DMS79 treated with DMSO at 0.1 percent for 48 hours (cell line): ENCODE measurements around the gene SPHKAP.
"Not testable (repeated sequence)": the region's sequence is repeated elsewhere in the genome, so short reads cannot be mapped to it uniquely, and the experiment has no call there.

Source experiments
- DNase-seq: peaks from one replicate; lab custom pipeline; 2025; lab: John Stamatoyannopoulos, UW

SPHKAP gene

DNA sequence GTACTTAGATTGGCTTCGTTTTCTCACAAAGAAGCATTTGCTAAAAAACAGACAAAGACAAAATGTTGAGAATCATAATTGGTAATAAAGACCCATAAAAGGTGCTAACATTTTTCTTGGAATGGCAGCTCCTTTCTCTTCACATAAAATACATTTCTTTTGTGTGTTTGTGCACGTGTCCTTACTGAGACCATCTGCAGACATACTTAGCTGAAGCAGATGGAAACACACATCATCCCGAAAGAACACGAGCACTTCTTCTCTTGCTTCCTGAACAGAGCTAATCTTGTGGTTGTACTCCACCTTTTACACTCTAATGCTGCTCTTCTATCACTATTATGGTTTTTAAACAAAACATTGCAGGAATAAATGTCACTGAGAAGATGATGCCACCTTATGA, 142.5 kb downstream of the SPHKAP start:
- no peak for DNase-seq

DNA sequence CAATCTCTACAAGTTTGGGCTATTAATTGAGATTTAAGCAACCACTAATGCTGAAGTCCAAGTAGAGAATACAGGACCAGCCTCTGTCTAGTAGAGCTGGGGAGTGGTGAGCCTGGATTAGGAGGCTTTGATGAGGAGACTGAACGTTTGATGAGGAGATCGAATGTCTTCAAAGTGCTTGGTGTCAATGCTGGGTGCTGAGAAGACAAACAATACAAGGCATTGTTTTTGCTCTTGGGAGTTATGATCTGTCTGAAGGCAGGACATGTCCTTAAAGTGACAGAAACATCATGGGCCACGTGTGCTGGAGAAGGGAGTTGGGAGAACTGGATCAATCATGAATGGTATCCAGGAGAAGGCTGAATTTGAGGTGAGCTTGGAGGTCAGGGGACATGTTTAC, 143.6 kb downstream of the SPHKAP start:
- DNase-seq, result no peak

DNA sequence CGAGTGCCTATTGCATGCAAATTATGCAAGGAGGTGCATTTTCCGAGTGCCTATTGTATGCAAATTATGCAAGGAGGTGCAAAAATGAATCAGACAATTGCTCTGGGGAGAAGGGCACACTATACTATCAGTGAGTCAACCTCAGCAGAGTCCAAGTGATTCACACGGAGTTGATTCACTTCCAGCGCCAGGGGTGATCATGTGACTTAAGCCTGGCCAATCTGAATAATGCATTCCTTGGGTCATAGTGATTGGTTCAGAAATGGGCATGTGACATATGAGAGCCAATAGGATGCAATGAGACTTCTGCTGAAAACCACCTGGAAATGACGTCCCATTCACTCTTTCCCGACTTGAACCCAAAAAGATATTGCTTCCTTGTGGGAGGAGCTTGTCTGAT, 157.9 kb downstream of the SPHKAP start:
- DNase-seq, result no peak

DNA sequence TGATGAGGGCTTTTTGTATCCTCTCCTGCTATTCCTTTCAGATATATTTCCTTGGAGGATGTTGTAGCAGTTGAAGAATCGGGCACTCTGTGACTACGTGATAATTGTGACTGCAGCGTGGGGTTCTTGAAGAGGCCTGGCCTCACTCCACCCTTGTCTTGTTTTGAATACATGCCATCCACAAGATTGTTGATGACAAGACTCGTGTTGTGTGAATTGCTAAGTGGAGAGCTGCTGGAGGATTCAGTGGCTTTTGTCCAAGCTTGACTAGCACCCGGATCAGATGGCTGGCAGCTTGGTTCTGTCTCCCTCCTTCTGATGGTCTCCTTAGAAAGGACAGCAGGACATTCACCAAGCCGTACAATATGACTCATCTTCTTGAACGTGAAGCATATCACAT, 163.2 kb downstream of the SPHKAP start:
- no peak for DNase-seq

DNA sequence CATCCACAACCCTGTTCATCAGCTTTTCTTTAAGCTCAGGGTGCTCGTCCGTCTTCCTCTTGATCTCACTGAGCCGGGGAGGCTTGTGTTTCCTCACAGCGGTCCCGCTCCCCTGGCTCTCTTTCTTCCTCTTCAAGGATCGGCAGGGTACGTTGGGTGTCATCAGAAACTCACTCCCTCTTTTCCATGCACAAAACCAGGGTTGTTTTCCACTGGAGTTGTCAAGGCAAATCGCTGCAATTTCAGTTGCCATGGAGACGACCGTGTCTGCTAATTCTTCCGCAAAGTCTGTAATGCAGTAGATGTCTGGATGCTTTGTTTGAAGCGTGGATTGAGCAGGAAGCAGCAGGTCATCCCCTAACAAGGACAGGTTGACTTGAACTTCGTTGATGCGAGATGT, 163.7 kb downstream of the SPHKAP start:
- DNase-seq, result no peak

DNA sequence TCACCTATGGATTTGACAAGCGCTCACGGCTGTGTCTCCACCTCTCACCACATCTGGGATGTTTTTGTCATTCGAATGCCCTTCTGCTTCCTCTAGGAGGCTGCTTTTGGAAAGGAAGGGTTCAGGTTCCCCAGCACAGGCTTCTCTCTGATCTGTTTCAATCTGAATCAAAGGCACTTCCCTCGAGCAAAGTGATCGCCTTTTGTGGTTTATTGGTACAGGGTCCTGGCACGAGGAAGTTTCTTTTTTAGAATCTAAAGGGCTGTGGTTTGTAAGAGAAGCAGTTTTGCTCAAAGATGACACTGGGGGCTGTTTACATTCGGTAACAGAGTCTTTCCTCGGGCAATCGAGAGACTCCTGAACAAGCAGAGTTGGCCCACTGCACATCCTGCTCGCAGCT, 165.1 kb downstream of the SPHKAP start:
- no peak for DNase-seq

DNA sequence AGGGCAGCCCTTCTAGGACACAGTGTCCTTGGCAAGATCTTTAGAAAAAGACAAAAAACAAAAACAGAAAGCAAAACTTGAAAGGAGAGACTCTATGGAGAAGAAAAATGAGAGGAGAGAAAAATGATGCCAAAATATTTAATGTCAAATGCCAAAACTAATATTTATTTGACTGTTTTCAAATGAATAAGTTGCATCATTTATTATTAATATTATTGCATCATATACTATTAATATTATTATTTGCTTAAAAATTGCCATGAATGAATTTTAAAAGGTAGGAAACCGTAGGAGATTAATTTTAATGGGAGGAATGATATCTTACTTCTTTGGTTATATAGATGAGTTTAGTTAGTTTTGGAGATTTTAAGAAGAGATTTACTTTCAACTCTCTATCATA, 165.7 kb downstream of the SPHKAP start:
- no peak for DNase-seq

DNA sequence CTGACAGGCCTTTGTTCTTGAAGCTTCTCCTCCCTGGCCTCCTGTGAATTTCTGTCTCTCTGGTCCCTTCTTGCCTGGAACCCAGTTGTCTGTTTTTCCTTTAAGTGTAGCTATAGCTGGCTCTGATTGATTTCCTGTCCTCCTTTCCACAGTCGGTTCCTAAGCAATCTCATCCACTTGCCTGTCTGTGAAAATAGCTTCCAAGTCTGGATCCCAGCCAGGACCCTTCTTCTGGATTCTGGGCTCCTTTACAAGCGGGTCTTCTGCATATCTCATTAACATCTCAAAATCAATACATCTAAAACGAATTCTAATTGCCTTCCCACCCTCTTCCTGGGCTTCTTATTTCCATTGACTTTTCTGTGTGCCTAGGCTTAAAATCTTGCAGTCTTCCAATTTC, 185.1 kb downstream of the SPHKAP start:
- no peak for DNase-seq

DNA sequence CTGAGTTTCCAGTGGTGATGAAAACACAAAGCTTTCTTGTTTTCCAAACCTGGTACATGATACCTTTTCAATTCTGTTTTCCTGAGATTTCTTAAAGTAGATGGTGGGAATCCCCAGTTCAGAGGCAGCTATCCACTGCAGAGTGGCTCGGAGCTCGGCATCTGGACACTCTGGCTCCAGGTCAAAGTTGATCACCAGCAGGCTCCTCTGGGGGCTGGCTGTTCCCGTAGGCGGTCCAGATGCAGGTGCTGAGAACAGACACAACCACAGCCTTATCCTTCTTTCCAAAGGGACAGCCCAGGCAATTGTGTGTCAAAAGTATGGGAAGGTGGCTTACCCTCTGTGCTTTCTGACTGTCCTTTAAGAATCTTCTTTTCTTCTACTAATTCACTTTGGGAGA, 190.6 kb downstream of the SPHKAP start:
- DNase-seq, result no peak

DNA sequence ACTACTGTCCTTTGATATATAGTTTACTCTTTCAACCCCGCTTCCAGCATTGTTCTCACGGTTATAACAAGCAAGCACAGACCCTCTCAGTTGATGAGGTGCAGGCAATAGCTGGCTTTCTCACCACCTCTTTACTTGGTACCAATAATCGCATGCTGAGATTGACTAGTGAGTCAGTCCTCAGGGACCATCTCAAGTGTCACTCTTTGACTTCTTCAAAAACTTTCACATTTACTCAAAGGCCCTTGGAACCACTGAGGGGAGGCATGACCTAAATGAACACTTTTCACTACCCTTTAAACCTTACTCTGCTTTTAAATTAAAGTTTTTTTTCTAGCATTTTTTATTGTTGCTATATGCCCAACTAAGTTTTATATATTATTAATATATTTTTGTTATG, 208.2 kb downstream of the SPHKAP start:
- peak; percentile 27 for DNase-seq

DNA sequence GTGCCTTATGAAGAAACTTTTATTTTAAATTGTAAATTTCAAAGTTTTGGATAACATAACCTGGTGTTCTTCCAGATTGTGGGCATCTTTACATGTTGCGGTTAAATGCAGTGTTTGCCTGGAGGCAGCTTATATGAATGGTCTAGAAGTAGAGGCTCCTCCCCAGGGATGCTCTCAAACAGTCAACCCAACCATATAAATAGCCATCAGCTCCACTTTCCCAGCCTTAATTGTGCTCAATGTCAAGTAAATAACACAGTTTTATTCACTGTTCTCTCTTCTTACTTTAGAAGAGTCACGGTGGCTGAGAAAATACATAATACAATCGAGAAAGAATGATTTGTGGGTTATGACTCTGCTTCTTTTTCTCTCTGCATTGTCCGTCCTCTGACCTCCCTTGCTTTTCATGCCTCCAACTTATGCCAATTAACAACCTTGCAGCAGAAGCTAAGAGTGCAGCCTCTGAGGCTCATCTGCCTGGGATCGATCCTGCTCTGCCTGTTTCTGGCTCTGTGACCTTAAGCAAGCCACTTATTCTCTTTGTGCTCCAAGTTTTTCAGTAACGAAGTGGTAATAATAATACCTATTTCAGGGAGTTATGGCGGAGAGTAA, 209.8 kb downstream of the SPHKAP start:
- DNase-seq, result peak; percentile 91

DNA sequence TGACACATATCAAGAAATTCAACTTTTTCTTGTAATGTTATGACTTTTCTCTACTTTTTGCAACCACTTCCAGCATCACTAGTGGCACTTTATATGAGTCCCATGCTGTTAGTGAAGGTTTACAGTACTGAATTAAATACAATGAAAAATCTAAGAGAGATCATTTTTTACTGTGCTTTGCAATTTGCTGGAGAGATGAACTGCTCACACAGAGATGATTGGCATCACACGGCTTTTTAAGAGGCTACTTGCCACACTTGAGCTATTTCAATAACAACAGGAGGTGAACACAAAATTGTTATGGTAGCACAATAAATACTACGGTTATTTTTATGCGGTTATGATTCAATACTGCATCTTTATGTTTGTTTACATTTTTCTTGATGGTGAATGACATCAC, 221.2 kb downstream of the SPHKAP start:
- no peak for DNase-seq

DNA sequence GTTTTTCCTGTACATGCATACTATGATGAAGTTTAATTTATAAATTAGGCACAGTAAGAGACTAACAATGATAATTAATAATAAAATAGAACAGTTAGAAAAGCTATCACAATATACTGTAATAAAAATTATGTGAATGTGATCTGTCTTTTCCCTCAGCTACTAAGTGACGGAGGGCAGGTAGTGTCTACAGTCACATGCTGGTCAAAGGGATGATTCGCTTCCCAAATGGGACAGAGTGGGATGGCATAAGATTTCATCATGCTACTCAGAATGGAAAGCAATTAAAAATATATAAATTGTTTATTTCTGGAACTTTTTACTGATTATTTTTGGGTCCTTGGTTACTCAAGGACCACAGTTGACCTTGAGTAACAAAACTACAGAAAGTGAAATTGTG, 238.5 kb downstream of the SPHKAP start:
- DNase-seq, result no peak

DNA sequence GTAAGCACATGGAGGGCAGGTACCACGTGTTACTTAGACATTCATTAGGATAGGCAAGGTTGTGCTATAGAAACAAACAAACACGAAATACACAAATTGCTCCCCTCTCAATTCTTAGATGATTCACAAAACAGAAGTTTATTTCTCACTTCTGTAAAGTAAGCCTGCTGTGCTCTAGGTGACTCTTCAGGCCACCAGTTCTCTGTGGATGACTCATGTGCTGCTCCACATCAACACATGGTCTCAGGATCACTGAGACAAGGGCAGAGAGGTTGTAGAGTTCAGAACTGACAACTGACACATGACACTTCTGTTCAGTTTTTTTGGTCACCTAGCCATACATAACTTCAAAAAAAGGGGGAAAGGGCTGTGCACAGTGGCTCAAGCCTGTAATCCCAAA, 239.5 kb downstream of the SPHKAP start:
- DNase-seq, result no peak

DNA sequence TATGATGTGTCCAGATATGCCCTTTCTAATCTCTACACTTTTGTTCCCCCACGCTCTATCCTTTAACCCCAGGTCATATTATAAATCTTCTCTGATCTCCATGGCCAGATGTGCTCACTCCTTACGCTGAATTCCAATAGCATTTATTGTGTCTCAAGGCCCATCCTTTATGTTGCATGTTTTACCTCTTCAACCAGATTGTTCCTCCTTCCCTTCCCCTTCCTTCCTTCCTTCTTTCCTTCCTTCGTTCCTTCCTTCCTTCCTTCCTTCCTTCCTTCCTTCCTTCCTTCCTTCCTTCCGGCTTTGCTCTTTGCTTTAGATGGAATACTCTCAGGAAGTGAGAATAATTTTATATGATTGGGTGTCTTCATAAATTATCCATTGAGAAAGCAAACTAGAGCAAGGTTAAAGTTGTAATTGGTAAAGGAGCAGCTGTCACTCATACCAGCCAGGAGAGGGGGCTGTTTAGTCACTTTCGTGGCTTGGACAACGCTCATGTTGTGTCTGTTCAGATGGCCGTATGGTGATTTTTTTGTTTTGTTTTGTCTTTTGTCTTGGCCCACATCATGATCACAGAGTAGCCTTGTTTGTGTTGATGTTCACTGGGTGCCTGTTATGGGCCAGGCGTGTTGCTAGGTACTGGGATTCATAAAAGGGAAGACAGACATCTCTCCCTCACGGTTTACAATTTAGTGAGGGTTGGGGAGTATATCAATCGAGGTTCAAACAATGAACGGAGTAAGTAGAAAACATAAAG, 242.0 kb downstream of the SPHKAP start:
- DNase-seq, result no peak

DNA sequence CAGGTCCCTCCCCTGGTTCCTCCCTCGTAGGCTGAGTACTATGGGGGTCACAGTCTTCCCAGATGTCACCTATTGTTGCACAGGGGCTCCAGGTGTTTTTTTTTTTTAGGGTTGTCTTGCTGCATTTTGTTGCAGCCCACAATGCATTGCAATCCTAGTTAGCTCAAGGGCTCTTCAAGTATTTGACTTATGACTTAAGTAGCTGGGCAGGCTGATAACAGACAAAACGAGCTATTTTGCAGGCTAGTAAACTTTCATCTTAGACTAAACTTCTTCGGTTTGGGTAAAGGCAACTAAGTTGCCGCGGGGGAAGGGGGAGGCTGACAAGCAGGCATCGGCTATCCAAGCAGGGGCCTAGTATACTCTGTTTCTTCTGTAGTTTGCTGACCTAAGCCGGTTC, 245.2 kb downstream of the SPHKAP start:
- not testable (repeated sequence) for DNase-seq

DNA sequence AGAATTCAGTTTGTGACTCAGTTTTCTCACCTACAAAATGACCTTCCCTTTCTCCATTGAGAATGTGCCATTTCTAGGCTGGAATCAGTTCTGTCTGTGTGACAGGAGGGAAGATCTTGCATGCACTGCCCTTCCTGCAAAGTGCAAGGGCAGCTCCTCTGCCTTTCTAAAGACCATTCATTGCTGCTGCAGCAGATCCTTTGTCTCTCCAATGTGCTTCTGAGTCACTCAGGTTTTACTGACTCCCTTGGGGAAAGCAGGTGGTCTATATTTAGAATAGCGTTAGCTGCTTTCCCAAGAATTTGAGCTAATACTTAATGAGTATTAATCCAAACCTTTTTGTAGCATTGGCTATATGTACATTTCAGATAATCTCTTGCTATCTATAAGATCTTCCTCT, 247.6 kb downstream of the SPHKAP start:
- DNase-seq, result no peak

DNA sequence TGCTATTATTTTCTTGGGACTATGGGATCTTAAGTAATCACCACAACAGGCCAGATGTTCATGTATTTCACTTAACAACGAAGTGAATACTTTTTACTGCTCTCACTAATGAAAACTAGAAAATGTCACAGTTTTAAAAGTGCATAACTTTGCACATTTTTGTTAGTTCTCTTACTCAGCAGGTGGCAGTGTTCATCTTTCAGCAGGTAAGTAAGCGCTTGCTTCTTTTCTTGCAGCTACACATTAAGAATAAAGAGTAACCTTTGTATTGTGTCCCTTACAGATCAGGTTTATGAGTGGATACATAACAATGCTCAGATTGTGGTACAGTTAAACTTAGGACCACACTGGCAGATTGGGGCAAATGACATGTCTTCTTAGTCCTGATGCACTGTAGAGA, 249.1 kb downstream of the SPHKAP start:
- DNase-seq, result no peak

DNA sequence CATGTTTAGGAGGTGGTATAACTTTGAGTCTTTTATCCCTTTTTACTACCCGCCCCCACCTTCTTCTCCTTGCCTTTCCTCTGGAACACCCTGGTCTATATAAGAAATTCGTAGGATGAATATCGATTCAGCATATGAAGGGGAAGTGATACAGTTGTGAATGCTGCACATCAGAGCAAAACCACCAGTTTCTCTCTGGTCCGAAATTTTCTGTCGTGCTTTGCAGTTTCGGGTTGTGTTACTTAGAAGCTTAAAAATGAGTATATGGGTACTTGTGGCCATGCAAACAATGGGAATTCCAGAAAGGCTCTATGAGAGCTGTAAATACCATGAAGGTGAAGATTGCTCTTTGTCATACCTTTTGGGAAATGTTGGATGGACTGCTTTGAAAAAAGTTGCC, 249.5 kb downstream of the SPHKAP start:
- no peak for DNase-seq
